ENCODE measurements around the gene ARHGAP22.
"Not testable (repeated sequence)": the region's sequence is repeated elsewhere in the genome, so short reads cannot be mapped to it uniquely, and the experiment has no call there.

Gene ARHGAP22

DNA sequence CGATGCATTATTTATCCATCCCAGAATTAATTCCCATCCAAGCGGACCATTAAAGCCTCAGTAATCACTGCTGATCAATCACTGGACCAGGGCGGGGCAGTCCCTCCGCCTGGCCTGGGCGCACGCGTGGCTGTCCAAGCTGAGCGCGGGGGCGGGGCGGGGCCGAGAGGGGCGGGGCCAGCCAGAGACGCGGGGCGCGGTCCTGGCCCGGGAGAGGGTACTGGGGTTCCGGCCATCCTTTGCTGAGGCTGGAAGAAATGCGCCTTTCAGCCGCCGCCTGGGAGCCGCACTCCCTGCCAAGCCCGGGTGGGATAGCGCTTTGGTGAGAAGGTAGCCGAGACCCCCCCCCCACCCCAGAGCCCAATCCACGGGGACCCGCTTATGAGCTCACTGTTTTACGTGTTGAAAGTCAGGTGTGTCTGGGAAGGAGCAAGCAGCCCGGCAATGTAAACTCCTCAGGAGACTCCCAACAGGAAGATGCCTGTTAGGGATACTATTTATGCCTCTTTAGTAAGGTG, at the start of gene ARHGAP22:
TSS of gene ARHGAP22 (minus strand) at position 83 of the 518 bp plus-strand sequence. CDS start 277 bp downstream, outside the sequence.
- DNase-seq = no peak

- DNase-seq = no peak
Measured at GRCh38 chr10:48653944-48654698, 49.2 kb upstream of the ARHGAP22 start.

- DNase-seq = no peak
Measured at GRCh38 chr10:48653347-48653746, 48.5 kb upstream of the ARHGAP22 start.

DNA sequence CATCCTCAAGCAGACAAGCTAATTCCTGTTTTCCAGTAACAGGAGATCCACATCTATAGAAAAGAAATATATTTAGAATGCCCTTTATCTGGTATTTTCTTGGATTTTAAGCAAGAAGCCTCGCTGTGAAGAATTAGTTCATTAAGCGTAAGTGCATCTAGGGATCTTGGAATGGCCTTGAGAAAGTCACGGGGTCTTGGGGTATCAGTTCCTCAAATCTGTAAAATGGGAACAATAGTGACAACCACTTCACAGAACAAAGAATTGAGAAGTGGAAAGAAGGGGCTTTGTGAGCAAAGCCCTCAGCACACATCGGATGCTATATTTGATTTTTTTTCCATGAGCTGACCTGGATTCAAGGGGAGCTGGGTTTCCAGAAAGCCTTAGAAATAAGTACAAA, 47.5 kb upstream of the ARHGAP22 start:
- DNase-seq = no peak

DNA sequence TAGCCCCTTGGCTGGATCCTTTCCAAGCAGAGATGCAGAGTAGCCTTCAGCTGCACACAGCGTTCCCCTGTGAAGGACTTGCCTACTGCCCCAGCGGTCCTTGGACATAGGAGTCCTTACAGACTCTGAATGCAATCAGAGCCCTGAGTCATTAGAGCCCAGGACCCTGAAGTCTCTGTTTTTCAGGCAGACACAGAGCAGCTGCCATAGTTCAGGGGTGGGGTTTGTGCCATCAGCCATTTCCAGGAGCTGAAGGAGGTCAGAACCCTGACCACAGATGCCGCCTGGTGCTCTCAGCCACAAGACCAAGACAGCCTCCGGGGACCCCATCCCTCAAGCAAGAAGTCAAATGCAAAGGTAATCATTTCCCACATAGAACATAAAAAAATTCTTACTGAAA, 47.0 kb upstream of the ARHGAP22 start:
- no peak for DNase-seq

- DNase-seq = peak; percentile 44
Measured at GRCh38 chr10:48651293-48651692, 46.4 kb upstream of the ARHGAP22 start.

DNA sequence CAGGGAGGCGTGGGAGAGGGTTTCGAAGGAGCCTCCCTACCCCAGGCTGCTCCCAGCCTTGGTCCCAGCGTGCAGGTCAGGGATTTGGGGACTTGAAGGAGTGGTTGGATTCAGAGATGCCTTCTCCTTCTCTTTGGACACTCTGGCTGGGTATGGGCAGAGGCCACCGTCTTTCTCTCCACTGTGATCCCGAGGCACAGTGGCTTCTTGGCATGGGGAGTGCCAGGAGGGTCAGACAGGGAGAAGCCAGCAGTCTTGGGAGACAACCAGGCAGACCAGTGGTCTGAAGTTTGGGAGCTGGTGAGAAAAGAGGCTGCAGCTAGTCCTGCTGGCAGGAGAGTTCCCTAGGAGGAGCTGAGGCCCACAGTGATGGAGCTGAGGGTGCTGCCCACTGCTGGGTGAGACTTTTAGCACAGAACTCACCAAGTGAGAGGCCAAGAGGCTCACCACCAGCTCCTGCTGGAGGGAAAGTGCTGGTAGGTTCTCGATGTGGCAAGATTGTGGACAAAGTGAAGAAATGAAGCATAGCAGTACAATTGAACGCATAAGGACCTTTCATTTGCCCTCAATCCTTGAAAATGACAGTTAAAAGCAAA, 44.6 kb upstream of the ARHGAP22 start:
- DNase-seq = no peak

DNA sequence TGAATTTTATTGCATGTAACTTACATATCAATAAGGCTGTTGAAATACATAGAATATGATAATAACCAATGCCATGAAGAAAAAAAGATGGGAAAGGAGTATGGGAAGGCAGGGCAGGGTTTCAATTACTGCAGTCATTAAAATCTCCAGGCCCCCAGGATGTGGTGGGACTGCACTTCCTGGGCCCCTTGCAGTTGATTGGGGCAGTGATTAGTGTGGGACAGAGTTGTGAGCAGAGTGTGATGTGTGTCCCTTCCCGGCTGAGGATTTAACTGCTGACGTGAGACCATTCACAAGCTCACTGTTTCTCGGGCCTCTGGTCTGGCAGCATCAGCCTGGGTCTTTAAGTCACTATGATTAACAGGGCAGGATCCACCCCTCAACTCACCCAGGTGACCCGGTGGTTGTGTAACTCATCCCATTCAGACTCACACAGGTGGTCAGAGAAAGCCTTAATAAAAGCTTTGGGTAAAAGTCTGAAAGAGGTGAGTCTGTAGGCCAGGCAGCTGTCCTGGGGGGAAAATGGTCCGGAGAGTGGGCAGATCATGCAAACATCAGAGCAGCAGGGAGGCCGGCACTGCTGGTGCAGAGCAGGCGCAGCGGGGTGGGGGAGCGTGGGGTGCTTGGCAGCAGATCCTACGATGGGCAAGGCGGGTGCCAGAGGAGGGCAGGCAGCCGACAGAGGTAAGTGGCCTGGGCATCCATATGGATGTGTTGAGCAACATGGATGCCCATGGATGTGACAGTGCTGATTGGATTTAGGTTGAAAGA, 43.5 kb upstream of the ARHGAP22 start:
- no peak for DNase-seq

DNA sequence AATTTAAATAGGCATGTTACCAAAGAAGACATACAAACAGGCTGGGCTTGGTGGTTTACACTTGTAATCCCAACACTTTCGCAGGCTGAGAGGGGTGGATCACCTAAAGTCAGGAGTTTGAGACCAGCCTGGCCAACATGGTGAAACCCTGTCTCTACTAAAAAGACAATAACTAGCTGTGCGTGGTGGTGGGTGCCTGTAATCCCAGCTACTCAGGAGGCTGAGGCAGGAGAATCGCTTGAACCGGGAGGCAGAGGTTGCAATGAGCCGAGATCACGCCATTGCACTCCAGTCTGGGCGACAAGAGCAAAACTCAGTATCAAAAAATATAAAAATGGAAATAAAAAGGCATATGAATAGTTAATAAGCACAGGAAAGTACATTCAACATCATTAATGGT, 42.2 kb upstream of the ARHGAP22 start:
- not testable (repeated sequence) for DNase-seq

DNA sequence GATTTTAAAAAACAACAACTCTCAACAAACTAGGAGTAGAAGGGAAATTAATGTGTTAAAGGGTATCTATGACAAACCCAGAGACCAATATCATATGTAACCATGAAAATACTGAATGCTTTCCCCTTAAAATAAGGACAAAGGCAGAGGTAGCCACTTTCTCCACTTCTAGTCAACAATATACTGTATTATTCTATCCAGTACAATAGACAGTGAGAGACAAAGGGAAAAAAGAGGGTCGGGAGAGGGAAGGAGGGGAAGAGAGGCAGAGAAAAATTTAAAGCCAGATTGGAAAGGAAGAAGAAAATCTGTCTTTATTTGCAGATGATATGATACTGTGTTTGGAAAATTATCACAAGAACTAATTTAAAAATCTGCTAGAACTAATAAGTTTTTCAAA, 40.7 kb upstream of the ARHGAP22 start:
- DNase-seq = no peak

GRCh38 chr10:48641099-48641690, 36.3 kb upstream of the ARHGAP22 start:
- not testable (repeated sequence) for DNase-seq

DNA sequence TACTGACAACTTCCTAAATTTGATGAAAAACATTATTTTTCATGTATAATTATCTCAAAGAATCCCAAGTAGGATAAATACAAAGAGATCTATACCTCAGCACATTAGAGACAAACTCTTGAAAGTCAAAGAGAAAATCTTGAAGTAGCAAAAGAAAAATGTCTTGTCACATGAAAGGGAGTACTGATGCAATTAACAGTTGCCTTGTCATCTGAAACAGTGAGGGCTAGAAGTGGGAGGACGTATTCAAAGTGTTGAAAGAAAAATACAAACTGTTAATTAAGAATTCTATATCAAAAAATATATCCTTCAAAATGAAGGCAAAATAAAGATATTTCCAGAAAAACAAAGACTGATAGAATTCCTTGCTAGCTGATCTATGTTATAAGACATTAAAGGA, 35.5 kb upstream of the ARHGAP22 start:
- no peak for DNase-seq

GRCh38 chr10:48639632-48640031, 34.8 kb upstream of the ARHGAP22 start:
- DNase-seq = no peak

- no peak for DNase-seq
Measured at GRCh38 chr10:48638739-48639527, 34.1 kb upstream of the ARHGAP22 start.

GRCh38 chr10:48638158-48638557, 33.3 kb upstream of the ARHGAP22 start:
- no peak for DNase-seq

GRCh38 chr10:48636901-48637300, 32.0 kb upstream of the ARHGAP22 start:
- no peak for DNase-seq

- DNase-seq = no peak
Measured at GRCh38 chr10:48636231-48636630, 31.4 kb upstream of the ARHGAP22 start.

- DNase-seq = no peak
Measured at GRCh38 chr10:48634984-48635557, 30.2 kb upstream of the ARHGAP22 start.

- no peak for DNase-seq
Measured at GRCh38 chr10:48634198-48634983, 29.5 kb upstream of the ARHGAP22 start.

- DNase-seq = no peak
Measured at GRCh38 chr10:48633381-48634197, 28.7 kb upstream of the ARHGAP22 start.
